H1 (cell line): ENCODE data around the gene MCOLN3. TPM values are rescaled to one million over a fixed set of nuclear protein-coding genes. Genes with fewer than 3 reads are reported as not detected.

Experiments
- CTCF ChIA-PET: fragments of 300-600 bp; sonication (Branson Sonifier 250); formaldehyde crosslinking; loops from one replicate; lab custom pipeline; 2021; ENCODE audit not compliant: partially characterized antibody; lab: Charles Lee
- POLR2A ChIA-PET: fragments of 300-600 bp; sonication (Branson Sonifier 250); formaldehyde crosslinking; loops from one replicate; lab custom pipeline; 2021; ENCODE audit warnings: inconsistent platforms; ENCODE audit not compliant: partially characterized antibody; lab: Charles Lee
- DNase-seq, 2 experiments: peaks; one replicate each; pipeline versions ENCODE4 v3.0.0 to v3.0.0-alpha.2; 2010 to 2022; ENCODE audit warnings: low spot score in 2 of 2, low read depth in 1 of 2, mixed read lengths in 1 of 2
- FAIRE-seq: peaks from 2 replicates; lab custom pipeline; 2011; peaks lifted over from hg19 to GRCh38; lab: Jason Lieb, UNC
- H2AFZ ChIP-seq: 2 replicates; pipeline ENCODE4 v1.8.1; 2012; ENCODE audit warnings: low read length, inconsistent platforms
- H2AK5ac ChIP-seq: 2 replicates; pipeline ENCODE4 v1.6.1; 2013; ENCODE audit warnings: low read depth, low read length
- H2BK120ac ChIP-seq: replicated peaks from 2 replicates; pipeline ENCODE3; 2013; ENCODE audit warnings: low read depth, low read length, inconsistent platforms
- H2BK12ac ChIP-seq: 2 replicates; pipeline ENCODE4 v1.6.1; 2013; ENCODE audit warnings: low read depth, low read length
- H2BK15ac ChIP-seq: 2 replicates; pipeline ENCODE4 v1.6.1; 2013; ENCODE audit warnings: low read length
- H2BK20ac ChIP-seq: 2 replicates; pipeline ENCODE4 v1.6.1; 2013; ENCODE audit warnings: low read length
- H2BK5ac ChIP-seq: 2 replicates; pipeline ENCODE4 v1.6.1; 2013; ENCODE audit warnings: low read depth, low read length
- H3K14ac ChIP-seq: 2 replicates; pipeline ENCODE4 v1.6.1; 2013; ENCODE audit warnings: inconsistent platforms; ENCODE audit not compliant: insufficient read length
- H3K18ac ChIP-seq: 2 replicates; pipeline ENCODE4 v1.6.1; 2013; ENCODE audit warnings: low read length; ENCODE audit errors: extremely low read depth
- H3K23ac ChIP-seq: 2 replicates; pipeline ENCODE4 v1.6.1; 2013; ENCODE audit warnings: inconsistent platforms; ENCODE audit not compliant: insufficient read length
- H3K23me2 ChIP-seq: 2 replicates; pipeline ENCODE4 v1.6.1; 2013; ENCODE audit warnings: low read depth, low read length
- H3K27ac ChIP-seq: 2 replicates; pipeline ENCODE4 v1.6.1; 2011; ENCODE audit warnings: low read depth, low read length, inconsistent platforms
- H3K27me3 ChIP-seq, 4 experiments: replicated peaks in 1 of 4; 1 replicate in 1 of 4; 2 replicates in 3 of 4; pipeline versions ENCODE4 v1.6.1 to v1.8.1; 2011 to 2013; ENCODE audit warnings: low read length in 3 of 4, mild to moderate bottlenecking in 3 of 4, inconsistent platforms in 2 of 4, mixed read lengths in 2 of 4, moderate library complexity in 1 of 4; ENCODE audit not compliant: control insufficient read depth in 3 of 4, insufficient read depth in 3 of 4; ENCODE audit errors: extremely low read depth in 1 of 4
- H3K36me3 ChIP-seq, 4 experiments: 2 replicates each; pipeline versions ENCODE4 v1.6.1 to v1.8.1; 2011 to 2013; ENCODE audit warnings: mild to moderate bottlenecking in 4 of 4, low read length in 3 of 4, moderate library complexity in 2 of 4, control low read depth in 1 of 4, inconsistent platforms in 1 of 4; ENCODE audit not compliant: insufficient read depth in 4 of 4, control insufficient read depth in 2 of 4
- H3K4ac ChIP-seq: replicated peaks from 2 replicates; pipeline ENCODE3; 2013; ENCODE audit warnings: low read length, low read depth, mixed read lengths, inconsistent platforms; ENCODE audit not compliant: insufficient read length
- H3K4me1 ChIP-seq, 4 experiments: replicated peaks in 1 of 4; 1 replicate in 1 of 4; 2 replicates in 3 of 4; pipeline versions ENCODE4 v1.6.1 to v1.8.1; 2011 to 2013; ENCODE audit warnings: low read length in 3 of 4, inconsistent platforms in 2 of 4, mixed read lengths in 1 of 4; ENCODE audit not compliant: insufficient read depth in 4 of 4, control insufficient read depth in 3 of 4
- H3K4me2 ChIP-seq, 2 experiments: 2 replicates each; pipeline versions ENCODE4 v1.6.1 to v1.8.1; 2011 to 2013; ENCODE audit warnings: low read depth in 2 of 2, low read length in 2 of 2, control low read depth in 1 of 2, inconsistent platforms in 1 of 2, mild to moderate bottlenecking in 1 of 2; ENCODE audit not compliant: insufficient read depth in 1 of 2
- H3K4me3 ChIP-seq, 4 experiments: fragments of 200-600, 300-600 bp in 1 of 4; sonication (generic), shearing (Covaris generic), sonication (Bioruptor Twin) in 1 of 4; 2 replicates each; pipeline versions ENCODE4 v1.5.1 to v1.8.1; 2011 to 2016; ENCODE audit warnings: low read length in 4 of 4, low read depth in 3 of 4, control low read depth in 2 of 4, inconsistent platforms in 2 of 4, mild to moderate bottlenecking in 2 of 4, mixed read lengths in 1 of 4, moderate library complexity in 1 of 4; ENCODE audit not compliant: insufficient read depth in 2 of 4; ENCODE audit errors: extremely low read depth in 1 of 4
- H3K56ac ChIP-seq: replicated peaks from 2 replicates; pipeline ENCODE3; 2013; ENCODE audit warnings: low read depth, mild to moderate bottlenecking, mixed read lengths, low read length, inconsistent platforms; ENCODE audit not compliant: insufficient read length
- H3K79me1 ChIP-seq: 2 replicates; pipeline ENCODE4 v1.6.1; 2013; ENCODE audit warnings: low read depth, low read length, control low read depth
- H3K79me2 ChIP-seq, 2 experiments: 2 replicates each; pipeline versions ENCODE4 v1.6.1 to v1.8.1; 2012 to 2013; ENCODE audit warnings: low read length in 2 of 2, mild to moderate bottlenecking in 2 of 2, inconsistent platforms in 1 of 2; ENCODE audit not compliant: insufficient read depth in 2 of 2, control insufficient read depth in 1 of 2
- H3K9ac ChIP-seq, 4 experiments: replicated peaks in 1 of 4; 1 replicate in 1 of 4; 2 replicates in 3 of 4; pipeline versions ENCODE4 v1.6.1 to v1.8.1; 2011 to 2013; ENCODE audit warnings: low read depth in 3 of 4, low read length in 3 of 4, control low read depth in 2 of 4, mild to moderate bottlenecking in 2 of 4, moderate library complexity in 2 of 4, inconsistent platforms in 1 of 4; ENCODE audit errors: extremely low read depth in 1 of 4
- H3K9me3 ChIP-seq, 2 experiments: 2 replicates each; pipeline versions ENCODE4 v1.6.1 to v1.8.1; 2012 to 2013; ENCODE audit warnings: mild to moderate bottlenecking in 2 of 2, moderate library complexity in 2 of 2, control low read depth in 1 of 2, inconsistent platforms in 1 of 2, low read depth in 1 of 2, low read length in 1 of 2, mixed read lengths in 1 of 2; ENCODE audit not compliant: insufficient read depth in 2 of 2
- H4K20me1 ChIP-seq, 2 experiments: replicated peaks in 1 of 2; 2 replicates each; pipeline versions ENCODE3 to v1.8.1; 2011 to 2013; ENCODE audit warnings: inconsistent platforms in 2 of 2, low read length in 2 of 2, mild to moderate bottlenecking in 1 of 2; ENCODE audit not compliant: insufficient read depth in 2 of 2, control insufficient read depth in 1 of 2
- H4K5ac ChIP-seq: 2 replicates; pipeline ENCODE4 v1.6.1; 2013; ENCODE audit warnings: low read length, low read depth, mixed read lengths, inconsistent platforms; ENCODE audit not compliant: insufficient read length
- H4K8ac ChIP-seq: 2 replicates; pipeline ENCODE4 v1.8.0; 2013; ENCODE audit warnings: mild to moderate bottlenecking, moderate library complexity, low read length, inconsistent platforms; ENCODE audit not compliant: insufficient read depth; ENCODE audit errors: extremely low read depth
- H4K91ac ChIP-seq: replicated peaks from 2 replicates; pipeline ENCODE3; 2013; ENCODE audit warnings: low read length, mixed read lengths, inconsistent platforms; ENCODE audit not compliant: insufficient read length
- BACH1 ChIP-seq: IDR thresholded peaks from 2 replicates; pipeline ENCODE4 v1.6.1; 2012; ENCODE audit warnings: low read length, improper control_type of control experiment
- GABPA ChIP-seq: IDR thresholded peaks from 2 replicates; pipeline ENCODE4 v1.6.1; 2011; ENCODE audit warnings: mild to moderate bottlenecking, low read length, moderate library complexity, borderline replicate concordance; ENCODE audit not compliant: insufficient read depth
- HDAC6 ChIP-seq: IDR thresholded peaks from one replicate; pipeline ENCODE4 v1.7.1; 2012; ENCODE audit warnings: low read depth, mild to moderate bottlenecking, inconsistent platforms, low read length, moderate library complexity
- JUN ChIP-seq: IDR thresholded peaks from 2 replicates; pipeline ENCODE4 v1.6.1; 2011; ENCODE audit warnings: low read depth, mild to moderate bottlenecking, improper control_type of control experiment, low read length
- JUND ChIP-seq: IDR thresholded peaks from 2 replicates; pipeline ENCODE4 v1.6.1; 2011; ENCODE audit warnings: mild to moderate bottlenecking, improper control_type of control experiment, low read length
- POU5F1 ChIP-seq: IDR thresholded peaks from 2 replicates; pipeline ENCODE4 v1.6.1; 2011; ENCODE audit warnings: low read depth, mild to moderate bottlenecking, low read length, moderate library complexity
- RNF2 ChIP-seq: fragments of 200-900, 300-1000 bp; sonication (generic); IDR thresholded peaks from 2 replicates; pipeline ENCODE4 v1.7.1; 2016; ENCODE audit warnings: borderline replicate concordance, low read depth, mild to moderate bottlenecking, antibody characterized with exemption, low read length; ENCODE audit not compliant: poor library complexity, severe bottlenecking; ENCODE audit errors: missing control alignments
- SP2 ChIP-seq: IDR thresholded peaks from 2 replicates; pipeline ENCODE4 v1.6.1; 2012; ENCODE audit warnings: mild to moderate bottlenecking, low read length, inconsistent platforms
- polyA plus RNA-seq, 7 experiments: library from polyadenylated mRNA; depleted of rRNA in 3 of 7; stranded (reverse) in 5 of 7; unstranded in 2 of 7; fragments of >200 nt in 5 of 7; fragments of 200-250 nt in 2 of 7; gene quantifications; 1 replicate in 5 of 7; 2 replicates in 1 of 7; 4 replicates in 1 of 7; pipeline versions ENCODE4 v1.2.1 to v1.2.3, GENCODE V29; 2011 to 2013; ENCODE audit warnings: missing spikeins in 2 of 7, mixed read lengths in 2 of 7
- total RNA-seq: library from RNA; stranded (reverse); fragmentation: NEBNext Ultra II Directional; extraction: Animal tissue kit (Norgen Biotek cat#: 25700); gene quantifications from 2 replicates; pipeline ENCODE4 v1.2.1, GENCODE V29; 2021
- TF ChIP-seq, protein P1 (sequence below): IDR thresholded peaks from 2 replicates; pipeline ENCODE4 v1.6.1; 2011; ENCODE audit warnings: low read depth, mild to moderate bottlenecking, low read length; ENCODE audit not compliant: insufficient read depth

Gene MCOLN3
- total and polyA plus RNA-seq, 2 of the 8 experiments (the other 6 are each of a cell fraction or from before 2014, with no cell fraction given), result 3.8 to 4.9 TPM

DNA sequence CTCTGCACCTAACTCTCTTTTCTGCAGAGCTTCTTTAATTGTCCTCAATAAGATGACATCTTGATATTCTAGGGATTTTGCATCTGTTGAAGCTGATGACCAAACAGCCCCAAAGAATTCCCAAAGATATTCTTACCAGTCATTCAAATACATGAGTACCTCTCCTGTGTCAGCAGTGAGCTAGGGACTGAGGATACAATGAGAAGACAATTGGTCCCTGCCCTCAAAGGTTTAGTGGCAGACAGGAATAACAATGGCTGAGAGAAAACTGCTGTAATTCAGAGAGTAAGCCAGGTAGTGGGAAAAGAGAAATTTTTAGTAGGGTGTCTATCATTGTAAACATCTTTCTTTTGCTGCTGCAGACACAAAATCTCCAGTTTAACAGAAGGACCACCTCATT lies 5.9 kb downstream of the MCOLN3 start:
- CTCF ChIA-PET, result interaction anchor here (1.1 to 4.5 kb wide), 3 partner anchors 17 to 138 kb away, joined by 3 to 21 read pairs (median 3); no protein-coding TSS in a partner anchor
- H3K14ac ChIP-seq, result no peak overlapping the region
- no peak overlapping the region for H3K4me3 ChIP-seq
- peaks cover 0 to 2% of the 10 kb centered on the region in 2 experiments for H4K20me1 ChIP-seq
- FAIRE-seq (no peak), DNase-seq (no peak)
- no peak overlapping the region for H3K56ac ChIP-seq
- no peak overlapping the region for H2BK20ac ChIP-seq
- no peak overlapping the region for H2BK5ac ChIP-seq
- H3K23ac ChIP-seq, result no peak overlapping the region
- no peaks in the 10 kb centered on the region for H3K79me2 ChIP-seq
- H3K36me3 ChIP-seq, result no peaks in the 10 kb centered on the region
- H3K4me2 ChIP-seq, result peak overlapping the region; percentile 24 to 37; a peak in 1 of 4 replicates
- H3K23me2 ChIP-seq, result no peaks in the 10 kb centered on the region; the same call in 1 of the 2 replicates
- no peak overlapping the region for H2AFZ ChIP-seq
- TF ChIP-seq JUND, result no peak
- TF ChIP-seq JUN, result no peak
- no peak for TF ChIP-seq HDAC6
- no peak for TF ChIP-seq POU5F1
- no peak for TF ChIP-seq GABPA
- TF ChIP-seq, protein P1, sequence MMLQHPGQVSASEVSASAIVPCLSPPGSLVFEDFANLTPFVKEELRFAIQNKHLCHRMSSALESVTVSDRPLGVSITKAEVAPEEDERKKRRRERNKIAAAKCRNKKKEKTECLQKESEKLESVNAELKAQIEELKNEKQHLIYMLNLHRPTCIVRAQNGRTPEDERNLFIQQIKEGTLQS, result no peak
- no peak for TF ChIP-seq BACH1
- TF ChIP-seq RNF2, result no peak
- no peak for TF ChIP-seq SP2
- no peaks in the 10 kb centered on the region for H3K9me3 ChIP-seq
- no peak overlapping the region for H3K18ac ChIP-seq
- no peak overlapping the region for H3K27ac ChIP-seq
- no peak overlapping the region for H3K9ac ChIP-seq
- H4K91ac ChIP-seq, result no peak overlapping the region
- H3K27me3 ChIP-seq, result peaks cover 8 to 27% (median 20%) of the 10 kb centered on the region in 4 experiments
- POLR2A ChIA-PET, result no interaction called here
- no peak overlapping the region for H4K8ac ChIP-seq
- no peak overlapping the region for H3K4ac ChIP-seq
- H4K5ac ChIP-seq, result no peak overlapping the region
- no peaks in the 10 kb centered on the region for H3K79me1 ChIP-seq
- no peak overlapping the region for H2BK120ac ChIP-seq
- no peak overlapping the region for H2BK15ac ChIP-seq
- no peak overlapping the region for H2BK12ac ChIP-seq
- no peak overlapping the region for H2AK5ac ChIP-seq
- peaks cover 0 to 5% (median 2%) of the 10 kb centered on the region in 4 experiments; a peak in 3 of 7 replicates for H3K4me1 ChIP-seq
